AG08395 (cell line): ENCODE results near the gene LHFPL5.

Experiments
- DNase-seq: peaks from one replicate; pipeline ENCODE4 v3.0.0; 2012; ENCODE audit warnings: mixed read lengths, low spot score

The LHFPL5 gene

DNA sequence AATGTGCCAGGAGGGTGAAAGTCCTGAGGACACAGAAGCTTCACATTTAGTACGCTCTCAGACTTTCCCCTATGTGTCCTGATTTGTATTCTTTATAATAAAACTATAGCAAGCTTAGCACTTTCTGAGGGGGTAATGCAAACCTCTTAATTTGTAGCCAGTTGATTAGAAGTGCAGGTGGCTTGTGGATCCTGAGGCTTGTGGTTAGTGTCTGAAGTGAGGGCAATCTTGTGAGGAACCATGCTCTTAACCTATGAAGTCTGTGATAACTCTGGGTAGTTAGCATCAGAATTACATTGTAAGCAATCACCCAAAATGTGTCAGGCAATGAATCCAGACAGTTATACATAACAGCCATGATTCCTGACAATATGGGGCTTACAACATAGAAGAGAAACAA, 51.1 kb downstream of the LHFPL5 start:
- no peak for DNase-seq

- no peak for DNase-seq
Measured at GRCh38 chr6:35857853-35858252, 52.7 kb downstream of the LHFPL5 start.

DNA sequence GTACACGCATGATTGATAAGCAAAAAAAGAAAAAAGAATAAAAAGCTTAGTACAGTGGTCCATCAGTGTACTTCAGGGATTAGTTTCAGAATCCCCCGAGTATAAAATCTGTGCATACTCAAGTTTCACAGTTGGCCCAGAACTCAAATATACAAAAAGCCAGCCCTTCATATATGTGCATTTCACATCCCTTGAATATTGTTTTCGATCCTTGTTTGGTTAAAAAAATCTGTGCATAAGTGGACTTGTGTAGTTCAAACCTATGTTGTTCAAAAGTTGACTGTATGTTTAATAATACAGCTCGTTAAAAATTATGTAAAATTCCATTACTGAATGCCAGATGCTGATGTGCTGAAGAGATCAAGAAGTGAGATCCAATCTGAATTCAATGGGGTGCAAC, 54.2 kb downstream of the LHFPL5 start:
- no peak for DNase-seq
